Keratinocyte (primary cell): ENCODE measurements around the gene CCDC40.

Experiments used
- EZH2 ChIP-seq: IDR thresholded peaks from one replicate; pipeline ENCODE4 v1.6.1; 2012; ENCODE audit warnings: inconsistent platforms, mild to moderate bottlenecking, low read length, moderate library complexity
- TF ChIP-seq, protein P1 (sequence below), 3 experiments: IDR thresholded peaks in 1 of 3; conservative IDR thresholded peaks in 1 of 3; optimal IDR thresholded peaks in 1 of 3; 2 replicates in 2 of 3; 3 replicates in 1 of 3; pipeline versions ENCODE3 to v1.5.1; 2011; ENCODE audit warnings: low read length in 3 of 3, mild to moderate bottlenecking in 3 of 3, moderate library complexity in 2 of 3, control low read depth in 1 of 3, inconsistent platforms in 1 of 3; ENCODE audit not compliant: insufficient read depth in 2 of 3; ENCODE audit errors: extremely low read depth in 1 of 3

GRCh38 chr17:80008383-80008840 is 28.0 kb upstream of the CCDC40 start:
- TF ChIP-seq, protein P1, sequence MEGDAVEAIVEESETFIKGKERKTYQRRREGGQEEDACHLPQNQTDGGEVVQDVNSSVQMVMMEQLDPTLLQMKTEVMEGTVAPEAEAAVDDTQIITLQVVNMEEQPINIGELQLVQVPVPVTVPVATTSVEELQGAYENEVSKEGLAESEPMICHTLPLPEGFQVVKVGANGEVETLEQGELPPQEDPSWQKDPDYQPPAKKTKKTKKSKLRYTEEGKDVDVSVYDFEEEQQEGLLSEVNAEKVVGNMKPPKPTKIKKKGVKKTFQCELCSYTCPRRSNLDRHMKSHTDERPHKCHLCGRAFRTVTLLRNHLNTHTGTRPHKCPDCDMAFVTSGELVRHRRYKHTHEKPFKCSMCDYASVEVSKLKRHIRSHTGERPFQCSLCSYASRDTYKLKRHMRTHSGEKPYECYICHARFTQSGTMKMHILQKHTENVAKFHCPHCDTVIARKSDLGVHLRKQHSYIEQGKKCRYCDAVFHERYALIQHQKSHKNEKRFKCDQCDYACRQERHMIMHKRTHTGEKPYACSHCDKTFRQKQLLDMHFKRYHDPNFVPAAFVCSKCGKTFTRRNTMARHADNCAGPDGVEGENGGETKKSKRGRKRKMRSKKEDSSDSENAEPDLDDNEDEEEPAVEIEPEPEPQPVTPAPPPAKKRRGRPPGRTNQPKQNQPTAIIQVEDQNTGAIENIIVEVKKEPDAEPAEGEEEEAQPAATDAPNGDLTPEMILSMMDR (optimal IDR thresholded peaks at IDR 0.05 in 1 of 3, IDR thresholded peaks at IDR 0.05 in 1 of 3, conservative IDR thresholded peaks at IDR 0.05 in 1 of 3; ENCODE audit: extremely low read depth in 1 of 3, insufficient read depth in 2 of 3, low read length in 3 of 3), result peak; percentile 86 to 98 (median 87)
- no peak for TF ChIP-seq EZH2
